GM12865 (cell line): ENCODE measurements around the gene FAM3D.
A peak's percentile ranks its signal among the peaks of the same experiment; 100 is the strongest.
"Not testable (repeated sequence)": the region's sequence is repeated elsewhere in the genome, so short reads cannot be mapped to it uniquely, and the experiment has no call there.

Source experiments
- DNase-seq: peaks from one replicate; pipeline ENCODE4 v3.0.0; 2010; ENCODE audit warnings: low read depth
- H3K4me3 ChIP-seq: 2 replicates; pipeline ENCODE4 v1.5.1; 2011; ENCODE audit warnings: mild to moderate bottlenecking, low read depth, low read length, control low read depth
- CTCF ChIP-seq: IDR thresholded peaks from 2 replicates; pipeline ENCODE4 v1.5.1; 2011; ENCODE audit warnings: low read length, control low read depth, low read depth, inconsistent platforms; ENCODE audit not compliant: insufficient read depth; ENCODE audit errors: missing control alignments

FAM3D gene

GRCh38 chr3:58704745-58705144 is 38.2 kb upstream of the FAM3D start:
- no peak overlapping the region for H3K4me3 ChIP-seq
- TF ChIP-seq CTCF = no peak
- DNase-seq = peak; percentile 10

DNA sequence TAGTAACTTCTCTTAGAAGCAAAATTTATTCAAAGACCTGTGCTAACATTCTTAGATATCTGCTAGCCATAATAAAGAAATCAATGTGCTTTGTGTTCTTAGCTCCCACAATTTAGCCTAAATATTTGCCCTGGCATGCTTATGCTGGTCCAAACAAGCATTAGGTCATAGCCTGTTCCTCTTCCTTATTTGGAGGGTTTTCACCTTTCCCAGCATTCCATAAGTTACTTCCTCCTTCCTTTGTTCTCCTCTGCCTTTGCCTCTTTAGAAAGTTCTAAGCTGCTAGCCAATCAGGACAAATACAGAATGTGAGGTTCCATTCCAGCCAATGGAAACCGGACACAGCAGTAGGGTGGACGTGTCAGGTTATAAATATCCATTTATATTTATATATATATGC is 37.7 kb upstream of the FAM3D start:
- DNase-seq, H3K4me3 ChIP-seq: not testable (repeated sequence)

DNA sequence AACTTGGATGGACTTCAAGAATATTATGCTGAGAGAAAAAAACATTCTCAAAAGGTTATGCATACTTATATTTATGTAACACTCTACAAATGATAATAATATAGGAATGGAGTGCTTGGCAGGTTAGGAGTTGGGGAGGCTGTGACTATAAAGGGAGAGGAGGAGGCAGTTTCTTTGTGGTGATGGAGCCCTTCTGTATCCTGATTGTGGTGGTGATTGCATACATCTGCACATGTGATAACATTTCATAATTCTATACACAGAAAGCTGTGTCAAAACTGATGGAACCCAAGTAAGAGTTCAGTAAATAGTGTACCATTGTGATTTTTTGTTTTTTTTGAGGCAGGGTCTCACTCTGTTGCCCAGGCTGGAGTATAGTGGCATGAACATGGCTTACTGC is 31.7 kb upstream of the FAM3D start:
- DNase-seq = no peak
- TF ChIP-seq CTCF = no peak
- H3K4me3 ChIP-seq = no peak overlapping the region

DNA sequence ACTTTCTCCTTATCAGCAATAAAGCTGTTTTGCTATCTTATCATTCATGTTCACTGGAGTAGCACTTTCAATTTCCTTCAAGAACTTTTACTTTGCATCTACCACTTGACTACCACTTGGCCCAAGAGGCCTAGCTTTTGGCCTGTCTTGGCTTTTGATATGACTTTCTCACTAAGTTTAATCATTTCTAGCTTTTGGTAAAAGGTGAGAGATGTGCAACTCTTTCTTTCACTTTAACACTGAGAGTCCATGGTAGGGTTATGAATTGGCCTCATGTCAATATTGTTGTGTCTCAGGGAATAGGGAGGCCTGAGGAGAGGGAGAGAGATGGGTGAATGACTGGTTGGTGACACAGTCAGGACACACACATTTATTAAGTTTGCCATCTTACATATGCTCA is 31.0 kb upstream of the FAM3D start:
- H3K4me3 ChIP-seq = no peak overlapping the region
- no peak for TF ChIP-seq CTCF
- DNase-seq = peak; percentile 50

GRCh38 chr3:58696813-58697212 is 30.2 kb upstream of the FAM3D start:
- not testable (repeated sequence) for H3K4me3 ChIP-seq, DNase-seq

- TF ChIP-seq CTCF = no peak
- no peak overlapping the region for H3K4me3 ChIP-seq
- DNase-seq = no peak
Measured at GRCh38 chr3:58696093-58696492, 29.5 kb upstream of the FAM3D start.

GRCh38 chr3:58695284-58695683 is 28.7 kb upstream of the FAM3D start:
- not testable (repeated sequence) for H3K4me3 ChIP-seq
- DNase-seq = peak; percentile 10

GRCh38 chr3:58693940-58694850 is 27.6 kb upstream of the FAM3D start:
- TF ChIP-seq CTCF = no peak
- no peak overlapping the region for H3K4me3 ChIP-seq
- peak; percentile 72 for DNase-seq
